A673 (cell line): Measurements from ENCODE around the gene CAMKK1.

Experiments used
- CTCF ChIP-seq: fragments of 300-800, 200-600 bp; sonication (generic); conservative IDR thresholded peaks from 2 replicates; pipeline ENCODE4 v1.5.1; 2017; ENCODE audit warnings: low read depth, mild to moderate bottlenecking, antibody characterized with exemption, low read length, moderate library complexity, mixed read lengths
- EZH2 ChIP-seq: fragments of 200-600 bp; sonication (generic); IDR thresholded peaks from 2 replicates; pipeline ENCODE4 v1.6.1; 2017; ENCODE audit warnings: borderline replicate concordance, low read depth, mild to moderate bottlenecking, mixed read lengths, antibody characterized with exemption, low read length; ENCODE audit not compliant: poor library complexity, severe bottlenecking

DNA sequence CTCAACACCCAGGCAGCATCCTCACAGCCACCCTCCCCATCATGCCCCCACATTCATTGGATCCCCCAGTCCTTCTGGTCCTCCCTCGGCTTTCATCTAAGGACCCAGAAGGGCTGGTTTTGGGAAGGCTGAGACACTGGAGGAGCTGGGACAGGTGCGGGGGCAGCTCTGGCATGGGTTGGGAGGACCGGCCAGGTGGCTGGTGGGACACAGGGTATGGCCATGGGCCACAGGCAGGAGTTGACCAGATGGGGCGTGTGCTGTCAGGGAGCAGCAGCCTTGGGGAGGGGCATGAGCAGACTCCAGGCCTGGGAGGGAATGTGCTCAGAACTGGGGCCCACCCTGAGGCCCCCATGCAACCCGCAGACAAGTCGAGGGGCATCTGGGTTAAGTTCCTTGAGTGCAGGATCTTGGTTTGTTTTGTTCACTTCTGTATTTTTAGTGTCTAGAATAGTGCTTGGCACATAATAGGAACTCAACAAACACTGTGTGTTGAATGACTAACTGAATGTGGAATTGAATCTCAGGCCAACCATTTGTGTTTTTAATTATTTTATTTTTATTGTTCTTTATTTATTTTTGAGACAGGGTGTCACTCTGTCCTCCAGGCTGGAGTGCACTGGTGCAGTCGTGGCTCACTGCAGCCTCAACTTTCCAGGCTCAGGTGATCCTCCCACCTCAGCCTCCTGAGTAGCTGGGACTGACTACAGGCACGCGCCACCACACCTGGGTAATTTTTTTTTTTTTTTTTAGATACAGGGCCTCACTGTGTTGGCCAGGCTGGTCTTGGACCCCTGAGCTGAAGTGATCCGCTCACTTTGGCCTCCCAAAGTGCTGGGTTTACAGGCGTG lies 17.8 kb upstream of the CAMKK1 start:
- no peak for TF ChIP-seq CTCF
- no peak for TF ChIP-seq EZH2
